Stomach smooth muscle (tissue), 2 donors: ENCODE results near the gene PLXNC1.

Experiments used
- H3K27ac ChIP-seq: one replicate; pipeline ENCODE4 v1.7.0; 2013; ENCODE audit warnings: mild to moderate bottlenecking, low read length, inconsistent platforms
- H3K27me3 ChIP-seq, 2 donors: one replicate each; pipeline ENCODE4 v1.7.0; 2013; ENCODE audit warnings: low read length in 2 of 2; ENCODE audit not compliant: insufficient read depth in 2 of 2, control insufficient read depth in 1 of 2
- H3K36me3 ChIP-seq, 2 donors: one replicate each; pipeline ENCODE4 v1.7.0; 2013; ENCODE audit warnings: low read length in 2 of 2; ENCODE audit not compliant: control insufficient read depth in 2 of 2, insufficient read depth in 2 of 2
- H3K4me1 ChIP-seq: one replicate; pipeline ENCODE4 v1.7.0; 2013; ENCODE audit warnings: low read length; ENCODE audit not compliant: control insufficient read depth, insufficient read depth
- H3K4me3 ChIP-seq, 2 donors: one replicate each; pipeline ENCODE4 v1.7.0; 2013; ENCODE audit warnings: low read length in 2 of 2
- H3K9ac ChIP-seq, 2 donors: one replicate each; pipeline ENCODE4 v1.7.0; 2013; ENCODE audit warnings: low read length in 2 of 2, mild to moderate bottlenecking in 1 of 2
- H3K9me3 ChIP-seq, 2 donors: one replicate each; pipeline ENCODE4 v1.7.0; 2013; ENCODE audit warnings: low read length in 2 of 2; ENCODE audit not compliant: control insufficient read depth in 2 of 2
- donor health status: healthy.
- donor health status: Pancreatic carcinoma.

PLXNC1 gene

DNA sequence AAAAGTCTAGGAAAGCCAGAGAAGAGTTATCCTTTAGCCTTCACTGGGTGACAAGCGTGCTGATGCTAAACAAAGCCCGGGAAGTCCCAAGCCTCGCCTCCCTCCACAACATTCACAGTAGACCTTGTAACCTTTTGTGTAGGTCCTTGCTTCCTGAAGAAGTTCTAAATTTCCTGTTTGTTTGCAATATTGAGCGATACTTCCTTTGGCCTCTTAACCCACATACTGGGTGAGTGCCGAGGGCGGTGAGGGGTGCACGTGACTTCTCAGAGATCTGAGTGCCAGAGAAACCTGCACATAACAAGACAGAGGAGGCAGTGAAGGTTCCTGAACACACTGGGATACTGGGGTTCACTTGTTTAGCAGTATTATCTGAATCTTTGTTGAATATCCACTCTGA is 134.3 kb downstream of the PLXNC1 start:
- Histone ChIP-seq H3K9me3 (no peaks in the 10 kb centered on the region), H3K36me3 (peaks cover 0 to 7% of the 10 kb centered on the region in 2 donors), H3K9ac (no peak overlapping the region), H3K4me3 (no peak overlapping the region), H3K27me3 (no peaks in the 10 kb centered on the region), H3K27ac (no peak overlapping the region), H3K4me1 (peaks cover 9% of the 10 kb centered on the region)

DNA sequence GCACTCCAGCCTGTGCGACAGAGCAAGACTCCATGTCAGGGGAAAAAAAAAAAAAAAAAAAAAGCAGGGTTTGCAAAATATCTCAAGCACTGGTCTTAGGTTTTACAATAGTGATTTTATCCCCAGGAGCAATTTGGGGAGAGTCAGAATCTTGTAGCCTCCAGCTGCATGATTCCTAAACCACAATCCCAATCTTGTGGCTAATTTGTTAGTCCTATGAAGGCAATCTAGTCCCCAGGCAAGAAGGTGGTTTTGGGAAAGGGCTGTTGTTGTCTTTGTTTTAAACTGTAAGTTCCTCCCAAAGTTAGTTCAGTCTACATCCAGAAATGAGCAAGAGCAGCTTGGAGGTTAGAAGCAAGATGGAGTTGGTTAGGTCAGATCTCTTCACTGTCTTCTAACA is 135.7 kb downstream of the PLXNC1 start:
- Histone ChIP-seq H3K9ac (no peak overlapping the region), H3K36me3 (peaks cover 0 to 7% of the 10 kb centered on the region in 2 donors), H3K27me3 (no peaks in the 10 kb centered on the region)

DNA sequence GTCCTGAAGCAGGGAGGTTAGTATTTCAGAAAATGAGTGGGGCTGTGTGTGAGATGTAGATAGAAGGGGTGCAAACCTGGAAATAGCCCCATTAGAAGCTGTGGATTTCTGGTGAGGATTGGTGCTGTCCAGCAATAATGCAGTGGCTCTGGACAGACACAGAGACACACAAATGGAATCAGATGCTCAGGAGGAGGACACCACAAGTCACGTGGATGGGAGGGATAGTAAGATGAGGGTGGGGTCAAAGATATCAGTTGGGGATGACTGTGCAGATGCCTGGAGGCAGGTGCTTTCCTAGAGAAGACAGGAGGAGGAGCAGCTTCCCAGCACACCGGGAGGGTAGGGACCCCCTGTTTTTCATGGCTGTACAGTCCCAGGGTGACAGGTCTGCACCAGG is 136.5 kb downstream of the PLXNC1 start:
- no peak overlapping the region for H3K27ac ChIP-seq
- no peaks in the 10 kb centered on the region for H3K27me3 ChIP-seq
- peaks cover 0 to 5% of the 10 kb centered on the region in 2 donors for H3K36me3 ChIP-seq
- H3K9ac ChIP-seq: no peak overlapping the region
- no peak overlapping the region for H3K4me3 ChIP-seq
- no peaks in the 10 kb centered on the region for H3K9me3 ChIP-seq
- H3K4me1 ChIP-seq: peaks cover 17% of the 10 kb centered on the region

More for the DNA sequence above, 135.7 kb downstream of the PLXNC1 start:
- no peak overlapping the region for H3K27ac ChIP-seq
- no peaks in the 10 kb centered on the region for H3K9me3 ChIP-seq
- no peak overlapping the region for H3K4me3 ChIP-seq
- H3K4me1 ChIP-seq: peaks cover 9% of the 10 kb centered on the region

- H3K9ac ChIP-seq: no peak overlapping the region
- peaks cover 0 to 4% of the 10 kb centered on the region in 2 donors for H3K36me3 ChIP-seq
- H3K4me3 ChIP-seq: no peak overlapping the region
- no peak overlapping the region for H3K27ac ChIP-seq
- H3K27me3 ChIP-seq: no peaks in the 10 kb centered on the region
- H3K4me1 ChIP-seq: peaks cover 26% of the 10 kb centered on the region
- no peaks in the 10 kb centered on the region for H3K9me3 ChIP-seq
Observed at GRCh38 chr12:94285943-94286582, 137.7 kb downstream of the PLXNC1 start.

DNA sequence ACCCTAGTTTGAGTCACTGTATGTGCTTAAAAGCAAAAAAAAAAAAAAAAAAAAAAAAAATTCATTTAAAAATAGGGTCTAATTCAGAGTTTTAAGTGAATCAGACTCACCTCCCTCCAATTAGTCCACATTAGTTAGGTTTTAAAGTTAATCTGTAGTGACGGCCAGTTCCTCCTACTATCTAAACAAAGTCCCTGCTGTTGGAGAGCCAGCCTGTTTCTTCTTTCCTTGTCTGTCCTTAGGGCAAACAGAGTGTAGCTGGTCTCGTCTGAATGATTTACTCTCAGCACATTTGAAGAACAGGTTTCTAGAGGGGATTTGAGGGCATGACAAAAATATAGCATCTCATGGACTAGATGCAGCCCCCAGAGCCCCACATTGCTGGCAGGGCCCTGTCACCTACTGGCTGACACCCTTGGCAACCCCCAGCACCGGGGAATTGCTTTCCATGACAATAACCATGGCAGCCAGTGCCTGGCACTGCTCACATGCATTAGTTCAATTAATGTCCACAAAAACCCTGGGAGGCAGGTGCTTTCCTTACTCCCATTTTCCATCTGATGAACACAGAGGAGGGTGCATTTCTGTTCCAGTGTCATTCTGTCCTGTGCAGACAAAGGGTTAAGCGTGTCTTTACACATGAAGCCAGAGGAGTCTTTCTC is 138.3 kb downstream of the PLXNC1 start:
- Histone ChIP-seq H3K27ac (no peak overlapping the region), H3K9me3 (no peaks in the 10 kb centered on the region), H3K4me1 (peaks cover 26% of the 10 kb centered on the region), H3K4me3 (no peak overlapping the region), H3K9ac (no peak overlapping the region), H3K36me3 (peaks cover 0 to 4% of the 10 kb centered on the region in 2 donors), H3K27me3 (no peaks in the 10 kb centered on the region)

DNA sequence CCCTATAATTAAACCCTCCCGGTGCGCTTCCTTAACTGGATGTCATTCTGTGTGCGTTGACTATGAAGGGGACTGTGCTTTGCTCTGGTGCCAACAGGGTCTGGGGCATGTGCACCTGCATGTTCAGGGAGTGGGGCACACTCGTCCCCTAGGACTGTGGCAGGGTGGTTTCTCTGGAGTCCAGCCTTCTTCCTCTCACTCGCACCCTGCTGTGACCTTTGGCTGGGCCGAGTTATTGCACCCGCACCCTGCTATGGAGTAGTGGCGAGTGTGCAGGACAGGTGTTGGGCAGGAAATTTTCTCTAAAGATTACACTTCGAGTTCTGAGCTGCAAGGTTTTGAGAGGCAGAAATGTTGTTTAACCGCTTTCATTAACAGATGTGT is 138.9 kb downstream of the PLXNC1 start:
- Histone ChIP-seq H3K27me3 (no peaks in the 10 kb centered on the region), H3K4me3 (no peak overlapping the region), H3K9ac (no peak overlapping the region), H3K9me3 (no peaks in the 10 kb centered on the region), H3K36me3 (peaks cover 0 to 3% of the 10 kb centered on the region in 2 donors), H3K4me1 (peaks cover 26% of the 10 kb centered on the region), H3K27ac (no peak overlapping the region)

GRCh38 chr12:94289461-94290312 is 141.3 kb downstream of the PLXNC1 start:
- peak overlapping the region in 1 of 2 donors; percentile 8 for H3K4me3 ChIP-seq
- H3K36me3 ChIP-seq: peaks cover 0 to 2% of the 10 kb centered on the region in 2 donors
- H3K4me1 ChIP-seq: peaks cover 26% of the 10 kb centered on the region
- H3K27me3 ChIP-seq: no peaks in the 10 kb centered on the region
- H3K9me3 ChIP-seq: no peaks in the 10 kb centered on the region
- no peak overlapping the region for H3K9ac ChIP-seq
- peak overlapping the region; percentile 62 for H3K27ac ChIP-seq

- peak overlapping the region; percentile 62 for H3K27ac ChIP-seq
- no peak overlapping the region for H3K9ac ChIP-seq
- no peaks in the 10 kb centered on the region for H3K27me3 ChIP-seq
- no peaks in the 10 kb centered on the region for H3K9me3 ChIP-seq
- H3K4me3 ChIP-seq: no peak overlapping the region
- H3K4me1 ChIP-seq: peaks cover 26% of the 10 kb centered on the region
- H3K36me3 ChIP-seq: peaks cover 0 to 2% of the 10 kb centered on the region in 2 donors
Observed at GRCh38 chr12:94290353-94290752, 142.0 kb downstream of the PLXNC1 start.

DNA sequence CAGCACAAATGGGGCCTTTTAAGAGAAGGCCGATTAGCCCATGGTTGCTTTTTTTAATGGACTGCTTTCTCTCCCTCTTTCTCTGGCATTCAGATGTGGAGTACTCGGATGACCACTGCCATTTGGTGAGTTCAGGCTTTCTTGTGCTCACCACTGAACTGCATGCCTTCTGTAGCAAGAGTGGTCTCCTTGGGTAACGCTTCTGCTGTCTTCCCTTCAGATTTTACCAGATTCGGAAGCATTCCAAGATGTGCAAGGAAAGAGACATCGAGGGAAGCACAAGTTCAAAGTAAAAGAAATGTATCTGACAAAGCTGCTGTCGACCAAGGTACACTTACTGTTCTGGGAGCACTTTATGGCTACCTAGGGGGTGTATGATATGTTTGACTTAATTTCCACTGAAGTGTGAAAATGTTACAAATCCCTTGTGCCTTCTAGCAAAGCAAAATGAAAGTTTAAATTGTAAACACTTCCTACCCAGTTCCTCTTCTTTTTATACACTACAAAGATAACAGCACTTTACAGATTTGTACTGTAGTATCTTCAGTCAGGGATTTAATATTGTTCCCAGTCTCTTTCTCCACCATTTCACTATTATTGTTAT is 148.8 kb downstream of the PLXNC1 start:
- H3K4me3 ChIP-seq: no peak overlapping the region
- no peaks in the 10 kb centered on the region for H3K4me1 ChIP-seq
- H3K9me3 ChIP-seq: no peaks in the 10 kb centered on the region
- no peak overlapping the region for H3K9ac ChIP-seq
- H3K27ac ChIP-seq: no peak overlapping the region
- H3K27me3 ChIP-seq: no peaks in the 10 kb centered on the region
- H3K36me3 ChIP-seq: peaks cover 4 to 6% of the 10 kb centered on the region in 2 donors

GRCh38 chr12:94297876-94298505 is 149.6 kb downstream of the PLXNC1 start:
- peaks cover 4 to 6% of the 10 kb centered on the region in 2 donors for H3K36me3 ChIP-seq
- no peak overlapping the region for H3K27ac ChIP-seq
- no peak overlapping the region for H3K4me3 ChIP-seq
- no peaks in the 10 kb centered on the region for H3K27me3 ChIP-seq
- no peak overlapping the region for H3K9ac ChIP-seq
- no peaks in the 10 kb centered on the region for H3K9me3 ChIP-seq
- no peaks in the 10 kb centered on the region for H3K4me1 ChIP-seq
